Measurements from ENCODE around the gene ZDHHC9.

ZDHHC9 gene

GRCh38 chrX:129777218-129778030 lies 66.3 kb downstream of the ZDHHC9 start:
- DNase-seq: no peak
- in situ Hi-C loops (cut with HindIII; ENCODE audit: low pct_ligation_motif_present, low pct_unique_long_range_greater_than_20kb, low sequenced_read_pairs): no loop called here

- DNase-seq: no peak
Observed at GRCh38 chrX:129773649-129774458, 69.8 kb downstream of the ZDHHC9 start.

GRCh38 chrX:129772796-129773431 lies 70.8 kb downstream of the ZDHHC9 start:
- in situ Hi-C loops (cut with HindIII; ENCODE audit: low pct_ligation_motif_present, low pct_unique_long_range_greater_than_20kb, low sequenced_read_pairs): no loop called here
- DNase-seq: no peak

More at GRCh38 chrX:129773649-129774458, 69.8 kb downstream of the ZDHHC9 start:
- in situ Hi-C loops (cut with HindIII; ENCODE audit: low pct_ligation_motif_present, low pct_unique_long_range_greater_than_20kb, low sequenced_read_pairs): no loop called here

- no peak for DNase-seq
- in situ Hi-C loops (cut with HindIII; ENCODE audit: low pct_ligation_motif_present, low pct_unique_long_range_greater_than_20kb, low sequenced_read_pairs): no loop called here
Observed at GRCh38 chrX:129771266-129771995, 72.3 kb downstream of the ZDHHC9 start.

GRCh38 chrX:129769467-129770154 lies 74.1 kb downstream of the ZDHHC9 start:
- DNase-seq: no peak
- in situ Hi-C loops (cut with HindIII; ENCODE audit: low pct_ligation_motif_present, low pct_unique_long_range_greater_than_20kb, low sequenced_read_pairs): no loop called here

GRCh38 chrX:129768586-129769466 lies 74.9 kb downstream of the ZDHHC9 start:
- DNase-seq: no peak
- in situ Hi-C loops (cut with HindIII; ENCODE audit: low pct_ligation_motif_present, low pct_unique_long_range_greater_than_20kb, low sequenced_read_pairs): no loop called here

- in situ Hi-C loops (cut with HindIII; ENCODE audit: low pct_ligation_motif_present, low pct_unique_long_range_greater_than_20kb, low sequenced_read_pairs): no loop called here
- no peak for DNase-seq
Observed at GRCh38 chrX:129768186-129768585, 75.5 kb downstream of the ZDHHC9 start.

GRCh38 chrX:129763666-129764065 lies 80.0 kb downstream of the ZDHHC9 start:
- no peak for DNase-seq
- in situ Hi-C loops (cut with HindIII; ENCODE audit: low pct_ligation_motif_present, low pct_unique_long_range_greater_than_20kb, low sequenced_read_pairs): no loop called here

- in situ Hi-C loops (cut with HindIII; ENCODE audit: low pct_ligation_motif_present, low pct_unique_long_range_greater_than_20kb, low sequenced_read_pairs): no loop called here
- no peak for DNase-seq
Observed at GRCh38 chrX:129762448-129762847, 81.2 kb downstream of the ZDHHC9 start.

- in situ Hi-C loops (cut with HindIII; ENCODE audit: low pct_ligation_motif_present, low pct_unique_long_range_greater_than_20kb, low sequenced_read_pairs): no loop called here
- no peak for DNase-seq
Observed at GRCh38 chrX:129761596-129761995, 82.1 kb downstream of the ZDHHC9 start.

GRCh38 chrX:129760981-129761380 lies 82.7 kb downstream of the ZDHHC9 start:
- no peak for DNase-seq
- in situ Hi-C loops (cut with HindIII; ENCODE audit: low pct_ligation_motif_present, low pct_unique_long_range_greater_than_20kb, low sequenced_read_pairs): no loop called here

- in situ Hi-C loops (cut with HindIII; ENCODE audit: low pct_ligation_motif_present, low pct_unique_long_range_greater_than_20kb, low sequenced_read_pairs): no loop called here
- no peak for DNase-seq
Observed at GRCh38 chrX:129760155-129760554, 83.5 kb downstream of the ZDHHC9 start.

- DNase-seq: no peak
- in situ Hi-C loops (cut with HindIII; ENCODE audit: low pct_ligation_motif_present, low pct_unique_long_range_greater_than_20kb, low sequenced_read_pairs): no loop called here
Observed at GRCh38 chrX:129759576-129760061, 84.1 kb downstream of the ZDHHC9 start.

GRCh38 chrX:129755779-129756650 lies 87.7 kb downstream of the ZDHHC9 start:
- no peak for DNase-seq
- in situ Hi-C loops (cut with HindIII; ENCODE audit: low pct_ligation_motif_present, low pct_unique_long_range_greater_than_20kb, low sequenced_read_pairs): no loop called here

GRCh38 chrX:129754056-129755024 lies 89.3 kb downstream of the ZDHHC9 start:
- DNase-seq: peak; percentile 4
- in situ Hi-C loops (cut with HindIII; ENCODE audit: low pct_ligation_motif_present, low pct_unique_long_range_greater_than_20kb, low sequenced_read_pairs): no loop called here
